Retinal pigment epithelial cell (primary cell): Measurements from ENCODE around the gene SLC25A11.

ENCODE experiments used
- DNase-seq: peaks from one replicate; pipeline ENCODE4 v3.0.0-alpha.2; 2010; ENCODE audit warnings: low read depth
- H3K4me3 ChIP-seq: 2 replicates; pipeline ENCODE4 v1.5.1; 2011; ENCODE audit warnings: mild to moderate bottlenecking, low read length, control low read depth, moderate library complexity
- TF ChIP-seq, protein P1 (sequence below): conservative IDR thresholded peaks from 2 replicates; pipeline ENCODE4 v1.5.1; 2011; ENCODE audit warnings: low read depth, low read length, control low read depth, inconsistent platforms

SLC25A11 gene

DNA sequence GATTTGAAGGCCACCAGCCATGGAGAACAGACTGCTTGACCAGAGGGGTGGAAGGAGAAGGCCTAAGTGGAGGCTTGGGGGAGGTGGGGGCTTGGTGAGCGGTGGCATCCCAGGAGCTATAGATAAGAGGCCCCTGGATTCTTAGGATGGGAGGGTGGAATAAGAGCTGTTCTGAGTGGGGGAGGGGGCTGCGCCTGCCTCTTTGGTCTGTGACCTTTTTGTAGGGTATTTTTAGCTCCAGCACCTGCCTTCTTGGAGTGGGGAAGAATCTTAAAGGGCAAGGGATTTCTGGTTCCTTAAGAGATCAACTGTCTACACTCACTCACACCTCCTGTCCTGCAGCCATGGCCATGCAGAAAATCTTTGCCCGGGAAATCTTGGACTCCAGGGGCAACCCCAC lies 11.6 kb upstream of the SLC25A11 start:
- no peak overlapping the region for H3K4me3 ChIP-seq
- TF ChIP-seq, protein P1, sequence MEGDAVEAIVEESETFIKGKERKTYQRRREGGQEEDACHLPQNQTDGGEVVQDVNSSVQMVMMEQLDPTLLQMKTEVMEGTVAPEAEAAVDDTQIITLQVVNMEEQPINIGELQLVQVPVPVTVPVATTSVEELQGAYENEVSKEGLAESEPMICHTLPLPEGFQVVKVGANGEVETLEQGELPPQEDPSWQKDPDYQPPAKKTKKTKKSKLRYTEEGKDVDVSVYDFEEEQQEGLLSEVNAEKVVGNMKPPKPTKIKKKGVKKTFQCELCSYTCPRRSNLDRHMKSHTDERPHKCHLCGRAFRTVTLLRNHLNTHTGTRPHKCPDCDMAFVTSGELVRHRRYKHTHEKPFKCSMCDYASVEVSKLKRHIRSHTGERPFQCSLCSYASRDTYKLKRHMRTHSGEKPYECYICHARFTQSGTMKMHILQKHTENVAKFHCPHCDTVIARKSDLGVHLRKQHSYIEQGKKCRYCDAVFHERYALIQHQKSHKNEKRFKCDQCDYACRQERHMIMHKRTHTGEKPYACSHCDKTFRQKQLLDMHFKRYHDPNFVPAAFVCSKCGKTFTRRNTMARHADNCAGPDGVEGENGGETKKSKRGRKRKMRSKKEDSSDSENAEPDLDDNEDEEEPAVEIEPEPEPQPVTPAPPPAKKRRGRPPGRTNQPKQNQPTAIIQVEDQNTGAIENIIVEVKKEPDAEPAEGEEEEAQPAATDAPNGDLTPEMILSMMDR: no peak
- DNase-seq: no peak

DNA sequence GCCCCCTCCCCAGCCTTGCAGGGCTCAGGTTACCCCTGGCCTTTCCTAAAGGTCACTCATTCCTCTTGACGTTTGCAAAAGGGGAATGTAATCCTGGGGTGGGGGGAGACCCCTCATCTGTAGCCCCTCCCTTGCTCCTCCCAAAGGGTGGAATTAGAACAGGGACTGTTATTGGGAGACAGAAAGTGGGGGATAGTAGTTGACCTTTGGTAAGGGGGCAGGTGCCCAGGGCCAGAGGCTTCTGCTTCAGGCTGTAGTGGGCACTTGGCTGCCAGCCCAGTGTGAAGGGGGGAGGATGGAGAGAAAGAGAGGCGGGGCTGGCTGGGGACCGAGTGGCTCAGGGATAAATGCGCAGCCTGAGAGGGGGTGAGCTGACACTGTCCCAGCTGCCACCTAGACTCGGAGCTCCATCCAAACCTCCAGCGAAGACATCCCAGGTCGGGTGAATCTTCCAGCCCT lies 10.9 kb upstream of the SLC25A11 start, which contains the start of gene ENO3:
TSS of gene ENO3 (plus strand) at position 374 of the 459 bp plus-strand sequence. CDS start 711 bp downstream, outside the sequence.
- TF ChIP-seq, protein P1: no peak
- H3K4me3 ChIP-seq: peak within 1 kb of the TSS; percentile 45
- DNase-seq: no peak

DNA sequence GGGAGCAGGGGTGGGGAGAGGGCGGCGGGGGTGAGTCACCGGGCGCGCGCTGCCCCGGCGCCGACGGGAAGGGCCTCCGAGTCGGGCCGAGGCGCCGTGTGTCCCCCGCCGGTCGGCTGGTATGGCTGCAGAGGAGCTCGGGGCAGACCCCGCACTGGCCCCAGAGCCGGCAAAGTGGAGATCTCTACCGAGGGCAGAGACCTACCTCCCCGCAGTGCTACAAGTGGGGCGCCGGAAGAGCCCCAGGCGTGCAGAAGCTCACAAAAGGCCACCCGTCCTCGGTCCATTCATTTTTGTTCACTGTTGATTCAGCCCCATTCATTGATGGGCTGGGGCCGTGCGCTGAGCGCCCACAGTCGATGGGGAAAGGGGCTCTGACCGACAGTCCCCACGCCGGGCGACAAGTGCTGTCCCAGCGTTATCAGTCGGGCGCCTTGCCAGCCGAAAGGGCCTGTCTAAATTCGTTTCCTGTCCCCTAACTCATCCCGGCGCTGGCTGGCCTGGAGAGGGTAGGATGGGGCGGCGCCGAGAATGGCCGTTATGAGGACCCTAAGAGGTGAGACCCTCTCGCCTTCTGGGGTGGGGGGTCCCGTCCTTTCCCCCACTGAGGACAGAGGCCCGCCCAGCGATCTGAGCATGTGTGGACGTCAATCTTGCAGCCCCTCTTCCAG lies 10.4 kb upstream of the SLC25A11 start:
- peak overlapping the region; percentile 45 for H3K4me3 ChIP-seq
- DNase-seq: no peak
- TF ChIP-seq, protein P1: no peak

DNA sequence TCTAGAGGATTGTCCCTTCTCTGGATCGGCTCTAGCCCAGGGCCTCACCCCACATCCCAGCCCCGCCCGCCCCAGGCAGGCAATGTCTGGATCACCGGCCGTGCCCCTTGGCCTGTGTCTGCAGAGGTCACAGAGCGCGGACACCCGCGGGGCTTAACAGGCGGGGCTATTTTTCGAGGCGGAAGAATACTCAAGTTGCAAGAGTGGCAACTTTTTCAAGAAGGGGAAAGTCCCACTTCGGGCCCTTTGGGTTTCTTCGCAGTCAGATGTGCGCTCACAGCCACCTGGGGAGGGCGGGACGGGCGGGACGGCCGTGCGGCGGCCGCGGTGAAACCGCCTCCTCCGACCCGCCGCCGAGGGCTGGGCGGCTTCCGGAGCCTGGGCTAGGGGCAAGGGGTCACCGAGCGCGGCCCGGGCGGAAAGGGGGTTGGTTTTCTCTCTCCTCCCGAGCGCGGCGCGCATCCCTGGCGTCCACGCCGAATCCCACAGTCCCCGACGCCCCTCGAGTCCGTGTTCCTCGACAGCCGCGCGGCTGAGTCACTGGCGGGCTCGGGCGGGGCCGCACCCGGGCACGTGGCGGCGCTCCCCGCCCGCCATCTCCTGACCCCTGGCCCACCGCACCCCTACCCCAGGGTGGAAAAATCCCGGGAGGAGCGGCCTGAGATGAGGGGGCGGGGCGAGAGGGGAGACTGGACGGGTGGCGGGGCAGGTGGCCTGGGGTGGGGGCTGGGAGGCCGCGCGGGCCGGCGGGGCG lies 9.7 kb upstream of the SLC25A11 start:
- H3K4me3 ChIP-seq: peak overlapping the region; percentile 60
- DNase-seq: no peak
- TF ChIP-seq, protein P1: no peak

DNA sequence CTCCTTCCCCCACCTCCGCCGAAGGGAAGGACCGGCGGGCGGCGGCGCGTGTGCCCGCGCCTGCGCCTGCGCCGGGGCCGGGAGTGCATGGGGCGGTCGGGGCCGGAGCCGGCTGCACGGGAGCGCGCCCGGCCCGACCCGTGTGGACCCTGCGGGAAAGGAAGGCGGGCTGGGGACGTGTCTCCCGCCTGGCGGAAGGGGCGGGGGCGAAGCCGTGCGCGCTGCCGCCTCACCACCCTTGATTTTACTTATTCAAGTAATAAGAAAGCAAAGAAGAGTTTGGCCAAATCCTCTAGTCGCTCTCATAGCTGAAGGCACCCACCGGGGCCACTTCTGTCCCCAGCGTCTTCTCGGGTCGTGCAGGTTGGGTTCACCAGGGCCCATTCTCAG lies 9.1 kb upstream of the SLC25A11 start:
- no peak for DNase-seq
- peak overlapping the region; percentile 93 for H3K4me3 ChIP-seq
- TF ChIP-seq, protein P1: no peak

DNA sequence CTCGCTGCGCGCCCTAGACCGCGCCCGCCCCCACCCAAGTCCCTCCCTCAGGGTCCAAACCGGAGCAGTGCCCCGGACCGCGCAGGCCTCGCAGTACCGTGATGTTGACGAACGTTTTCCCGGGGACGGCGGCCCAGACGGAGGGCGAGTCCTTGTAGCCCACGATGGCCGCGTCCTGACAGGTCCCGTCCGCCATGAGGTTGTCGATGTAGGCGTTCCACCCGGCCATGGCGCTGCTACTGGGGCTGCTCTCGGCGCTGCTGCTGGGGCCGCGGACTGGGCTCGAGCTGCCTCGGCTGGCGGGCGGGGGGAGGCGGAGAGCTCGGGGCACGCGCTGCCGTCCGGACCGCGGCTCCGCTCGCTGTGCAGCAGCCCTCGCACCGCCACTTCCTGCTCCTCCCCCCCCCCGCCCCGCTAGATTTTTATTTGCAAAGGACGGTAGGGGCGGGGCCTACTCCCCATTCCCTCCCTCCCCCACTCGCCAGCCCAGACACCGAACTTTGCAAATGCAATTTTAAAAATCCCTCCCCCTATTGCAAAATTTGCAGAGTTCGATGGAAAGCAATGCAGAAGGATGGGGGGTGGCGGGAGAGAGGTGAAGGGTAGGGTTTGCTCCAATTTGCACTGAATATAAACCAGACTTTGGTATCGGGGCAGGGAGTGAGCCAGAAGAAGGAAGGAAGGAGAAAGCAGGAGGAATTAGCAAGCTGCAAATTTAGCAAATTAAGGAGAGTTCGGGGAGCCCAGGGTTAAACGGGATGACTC lies 8.5 kb upstream of the SLC25A11 start, which contains the start of gene PFN1:
TSS of gene PFN1 (minus strand) at position 365 of the 765 bp plus-strand sequence. CDS start at position 229, 136 bp downstream.
- H3K4me3 ChIP-seq: peak within 1 kb of the TSS; percentile 93
- TF ChIP-seq, protein P1: no peak

More for the DNA sequence above, 8.5 kb upstream of the SLC25A11 start, which contains the start of gene PFN1:
- DNase-seq: peak; percentile 63
